Spleen (tissue), 11 donors: ENCODE results near the gene TLE1. TPM values are rescaled to one million over a fixed set of nuclear protein-coding genes. Genes with fewer than 3 reads are reported as not detected.

Experiments
- DNase-seq: peaks from one replicate; pipeline ENCODE4 v3.0.0-alpha.2; 2020
- H3K27ac ChIP-seq, 8 donors: fragments of 200-600 bp; sonication (generic) in 7 of 8; 1 replicate in 4 of 8; 2 replicates in 4 of 8; pipeline versions ENCODE4 v1.5.0 to v1.8.0; 2016 to 2021; ENCODE audit warnings: inconsistent platforms in 4 of 8, mild to moderate bottlenecking in 4 of 8, moderate library complexity in 1 of 8
- H3K27me3 ChIP-seq, 7 donors: fragments of 200-600 bp; sonication (generic) in 6 of 7; replicated peaks in 1 of 7; 1 replicate in 4 of 7; 2 replicates in 3 of 7; pipeline versions ENCODE4 v1.5.0 to v1.8.0; 2016 to 2021; ENCODE audit warnings: inconsistent platforms in 3 of 7, mild to moderate bottlenecking in 1 of 7
- H3K36me3 ChIP-seq, 6 donors: fragments of 200-600 bp; sonication (generic) in 5 of 6; 1 replicate in 4 of 6; 2 replicates in 2 of 6; pipeline versions ENCODE4 v1.5.0 to v1.8.0; 2016 to 2021; ENCODE audit warnings: inconsistent platforms in 2 of 6
- H3K4me1 ChIP-seq, 6 donors: fragments of 200-600 bp; sonication (generic) in 5 of 6; 1 replicate in 3 of 6; 2 replicates in 3 of 6; pipeline versions ENCODE4 v1.5.0 to v1.8.0; 2016 to 2021; ENCODE audit warnings: inconsistent platforms in 3 of 6
- H3K4me3 ChIP-seq, 8 donors: fragments of 200-600 bp; sonication (generic) in 7 of 8; 1 replicate in 4 of 8; 2 replicates in 4 of 8; pipeline versions ENCODE4 v1.5.0 to v1.8.0; 2016 to 2021; ENCODE audit warnings: inconsistent platforms in 4 of 8, mild to moderate bottlenecking in 4 of 8, moderate library complexity in 2 of 8
- H3K9me3 ChIP-seq, 8 donors: fragments of 200-600 bp; sonication (generic) in 7 of 8; 1 replicate in 4 of 8; 2 replicates in 4 of 8; pipeline versions ENCODE4 v1.5.0 to v1.8.0; 2016 to 2021; ENCODE audit warnings: inconsistent platforms in 4 of 8
- CTCF ChIP-seq, 11 experiments: fragments of 200-600 bp in 7 of 11; fragments of 450-650 bp in 4 of 11; sonication (generic) in 4 of 11; IDR thresholded peaks in 8 of 11; conservative IDR thresholded peaks in 3 of 11; 1 replicate in 7 of 11; 2 replicates in 4 of 11; pipeline versions ENCODE4 v1.4.0 to v1.8.0; 2016 to 2021; ENCODE audit warnings: antibody characterized with exemption in 11 of 11, inconsistent platforms in 4 of 11, mild to moderate bottlenecking in 1 of 11
- POLR2A ChIP-seq, 3 donors: fragments of 450-650 bp; IDR thresholded peaks; one replicate each; pipeline ENCODE4 v1.5.1; 2017; ENCODE audit warnings: antibody characterized with exemption in 3 of 3, mild to moderate bottlenecking in 1 of 3
- POLR2AphosphoS5 ChIP-seq, 3 donors: sonication (generic); formaldehyde crosslinking; IDR thresholded peaks; one replicate each; pipeline ENCODE4 v1.5.1; 2017; ENCODE audit warnings: antibody characterized with exemption in 3 of 3
- WGBS, 5 donors: extraction: QIAGEN DNeasy Blood & Tissue Kit in 3 of 5; methylation state at CpG; one replicate each; pipeline versions ENCODE4 v1.1.5 to v1.1.7; 2013 to 2018; 5-methylcytosine and 5-hydroxymethylcytosine counted together
- intact Hi-C: fragments of 100-400 bp; cut with DNase I; formaldehyde crosslinking; loops from one replicate; pipeline ENCODE4 v1.15.0; 2023; ENCODE audit warnings: low total_unique reads
- polyA plus RNA-seq, 3 donors: library from polyadenylated mRNA; stranded (reverse); fragments of 200-250 nt; gene quantifications; one replicate each; pipeline ENCODE4 v1.2.1, GENCODE V29; 2013
- total RNA-seq, 7 donors: library from RNA; depleted of rRNA in 3 of 7; stranded (reverse); fragments of >200 nt in 3 of 7; fragmentation: NEBNext Ultra II Directional in 4 of 7; extraction: Animal tissue kit (Norgen Biotek cat#: 25700) in 4 of 7; gene quantifications; one replicate each; pipeline versions ENCODE4 v1.1.0 to v1.2.1, GENCODE V29; 2016 to 2021
- donor health status: healthy with polysubstance abuse.
- donor health status: DM: no; HTN: no; CAD: no; lungs with moderate emphysema.
- donor health status: DM: no; HTN: no; CAD: no.
- donor health status: Bipolar disorder and iron deficiency.
- donor health status: healthy.
- donor health status: DM: no; HTN: no; CAD: no.
- donor health status: DM: yes; HTN: yes; CAD: no.

TLE1 gene
- total and polyA plus RNA-seq, 10 donors = 34.7 to 110 (median 60.2) TPM

GRCh38 chr9:81650586-81651515, 38.5 kb downstream of the TLE1 start:
- Histone ChIP-seq H3K27ac (no peak overlapping the region), H3K27me3 (no peaks in the 10 kb centered on the region), H3K4me3 (no peak overlapping the region), H3K9me3 (no peaks in the 10 kb centered on the region), H3K4me1 (peaks cover 3 to 59% (median 35%) of the 10 kb centered on the region in 6 donors), H3K36me3 (peaks cover 0 to 60% (median 12%) of the 10 kb centered on the region in 6 donors)
- no peak for DNase-seq
- 93 to 96% (median 95%) methylated on average over 8 of the region's 8 CpGs for WGBS, 5 donors
- TF ChIP-seq POLR2A (IDR thresholded peaks at IDR 0.05) (no peak), CTCF (IDR thresholded peaks at IDR 0.05 in 8 of 11, conservative IDR thresholded peaks at IDR 0.05 in 3 of 11) (no peak), POLR2AphosphoS5 (IDR thresholded peaks at IDR 0.05) (no peak)
- intact Hi-C loops = no loop called here

GRCh38 chr9:81649475-81650240, 39.7 kb downstream of the TLE1 start:
- no peaks in the 10 kb centered on the region for H3K27me3 ChIP-seq
- H3K27ac ChIP-seq = no peak overlapping the region
- 84 to 94% (median 91%) methylated on average over 13 of the region's 13 CpGs for WGBS, 5 donors
- TF ChIP-seq POLR2AphosphoS5 (IDR thresholded peaks at IDR 0.05) = no peak
- no peak for TF ChIP-seq POLR2A (IDR thresholded peaks at IDR 0.05)
- no peak for TF ChIP-seq CTCF (IDR thresholded peaks at IDR 0.05 in 8 of 11, conservative IDR thresholded peaks at IDR 0.05 in 3 of 11)
- DNase-seq = no peak
- no peak overlapping the region for H3K4me3 ChIP-seq
- peaks cover 0 to 47% (median 23%) of the 10 kb centered on the region in 6 donors for H3K4me1 ChIP-seq
- intact Hi-C loops = no loop called here
- H3K36me3 ChIP-seq = peaks cover 0 to 60% (median 12%) of the 10 kb centered on the region in 6 donors
- no peaks in the 10 kb centered on the region for H3K9me3 ChIP-seq

GRCh38 chr9:81648891-81649290, 40.5 kb downstream of the TLE1 start:
- Histone ChIP-seq H3K4me1 (peaks cover 0 to 40% (median 16%) of the 10 kb centered on the region in 6 donors), H3K27me3 (no peaks in the 10 kb centered on the region), H3K27ac (no peak overlapping the region), H3K4me3 (no peak overlapping the region), H3K36me3 (peaks cover 0 to 63% (median 12%) of the 10 kb centered on the region in 6 donors), H3K9me3 (no peaks in the 10 kb centered on the region)
- TF ChIP-seq POLR2AphosphoS5 (IDR thresholded peaks at IDR 0.05) (no peak), CTCF (IDR thresholded peaks at IDR 0.05 in 8 of 11, conservative IDR thresholded peaks at IDR 0.05 in 3 of 11) (no peak), POLR2A (IDR thresholded peaks at IDR 0.05) (no peak)
- intact Hi-C loops = no loop called here
- 67 to 97% (median 94%) methylated on average over 2 of the region's 2 CpGs for WGBS, 5 donors
- DNase-seq = no peak
